GM23248 (cell line): Measurements from ENCODE around the gene C3orf18.

ENCODE experiments used
- EZH2 ChIP-seq: fragments of 200-600 bp; sonication (generic); IDR thresholded peaks from 2 replicates; pipeline ENCODE4 v1.6.1; 2018; ENCODE audit warnings: antibody characterized with exemption, mild to moderate bottlenecking; ENCODE audit not compliant: insufficient read depth, poor library complexity, severe bottlenecking
- EZH2phosphoT487 ChIP-seq: fragments of 200-600 bp; sonication (generic); IDR thresholded peaks from 2 replicates; pipeline ENCODE4 v1.6.1; 2018; ENCODE audit warnings: antibody characterized with exemption, moderate library complexity, mild to moderate bottlenecking, low read depth; ENCODE audit not compliant: insufficient read depth

- no peak for TF ChIP-seq EZH2
- TF ChIP-seq EZH2phosphoT487, result no peak
These were observed 39.9 kb upstream of the C3orf18 start for GRCh38 chr3:50607271-50608091.
